Parathyroid adenoma (tissue), 2 donors: ENCODE measurements around the gene ISCU.

Experiments used
- H2AFZ ChIP-seq: fragments of 300-600 bp; sonication (generic); one replicate; pipeline ENCODE4 v1.7.0; 2017; ENCODE audit warnings: antibody characterized with exemption, mild to moderate bottlenecking
- H3K27ac ChIP-seq: fragments of 300-600 bp; sonication (generic); one replicate; pipeline ENCODE4 v1.7.0; 2017
- H3K27me3 ChIP-seq: fragments of 300-600 bp; sonication (generic); one replicate; pipeline ENCODE4 v1.7.0; 2017; ENCODE audit warnings: low read length; ENCODE audit not compliant: control insufficient read depth, insufficient read depth
- H3K36me3 ChIP-seq: fragments of 300-600 bp; sonication (generic); one replicate; pipeline ENCODE4 v1.7.0; 2017; ENCODE audit warnings: low read length; ENCODE audit not compliant: control insufficient read depth, insufficient read depth
- H3K4me1 ChIP-seq: fragments of 300-600 bp; sonication (generic); one replicate; pipeline ENCODE4 v1.7.0; 2017; ENCODE audit warnings: control low read depth
- H3K4me2 ChIP-seq: fragments of 300-600 bp; sonication (generic); one replicate; pipeline ENCODE4 v1.7.0; 2017; ENCODE audit warnings: low read length
- H3K4me3 ChIP-seq: fragments of 300-600 bp; sonication (generic); one replicate; pipeline ENCODE4 v1.7.0; 2017; ENCODE audit warnings: low read depth, low read length
- H3K79me2 ChIP-seq: fragments of 300-600 bp; sonication (generic); one replicate; pipeline ENCODE4 v1.7.0; 2017; ENCODE audit warnings: control low read depth
- H3K9ac ChIP-seq: fragments of 300-600 bp; sonication (generic); one replicate; pipeline ENCODE4 v1.7.0; 2017; ENCODE audit warnings: mild to moderate bottlenecking
- H3K9me3 ChIP-seq: fragments of 300-600 bp; sonication (generic); one replicate; pipeline ENCODE4 v1.7.0; 2017; ENCODE audit warnings: low read length; ENCODE audit not compliant: control insufficient read depth
- TF ChIP-seq, protein P1 (sequence below): fragments of 300-600 bp; sonication (generic); IDR thresholded peaks from one replicate; pipeline ENCODE4 v1.7.0; 2017; ENCODE audit warnings: antibody characterized with exemption, mild to moderate bottlenecking
- donor health status: primary hyperparathyroidism.

The ISCU gene

DNA sequence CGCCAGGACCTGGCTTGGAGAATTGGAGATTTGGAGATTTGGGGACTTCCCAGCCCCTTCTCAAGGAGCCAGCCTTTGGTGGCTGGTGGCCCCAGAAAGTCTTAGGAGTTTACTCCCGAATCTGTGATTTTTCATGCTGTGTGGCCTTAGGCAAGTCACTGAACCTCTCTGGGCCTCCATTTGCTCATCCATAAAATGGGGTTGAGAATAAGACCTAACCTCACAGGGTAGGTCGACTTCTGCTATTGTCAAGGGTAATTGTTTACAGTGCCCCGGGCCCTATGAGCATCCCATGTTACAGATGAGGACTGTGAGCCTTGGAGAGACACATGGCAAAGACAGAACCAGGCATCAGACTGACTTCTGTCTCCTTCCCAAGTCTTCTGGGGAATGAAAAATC is 51.6 kb downstream of the ISCU start:
- Histone ChIP-seq H3K36me3 (no peaks in the 10 kb centered on the region), H3K9ac (no peak overlapping the region)
- TF ChIP-seq, protein P1, sequence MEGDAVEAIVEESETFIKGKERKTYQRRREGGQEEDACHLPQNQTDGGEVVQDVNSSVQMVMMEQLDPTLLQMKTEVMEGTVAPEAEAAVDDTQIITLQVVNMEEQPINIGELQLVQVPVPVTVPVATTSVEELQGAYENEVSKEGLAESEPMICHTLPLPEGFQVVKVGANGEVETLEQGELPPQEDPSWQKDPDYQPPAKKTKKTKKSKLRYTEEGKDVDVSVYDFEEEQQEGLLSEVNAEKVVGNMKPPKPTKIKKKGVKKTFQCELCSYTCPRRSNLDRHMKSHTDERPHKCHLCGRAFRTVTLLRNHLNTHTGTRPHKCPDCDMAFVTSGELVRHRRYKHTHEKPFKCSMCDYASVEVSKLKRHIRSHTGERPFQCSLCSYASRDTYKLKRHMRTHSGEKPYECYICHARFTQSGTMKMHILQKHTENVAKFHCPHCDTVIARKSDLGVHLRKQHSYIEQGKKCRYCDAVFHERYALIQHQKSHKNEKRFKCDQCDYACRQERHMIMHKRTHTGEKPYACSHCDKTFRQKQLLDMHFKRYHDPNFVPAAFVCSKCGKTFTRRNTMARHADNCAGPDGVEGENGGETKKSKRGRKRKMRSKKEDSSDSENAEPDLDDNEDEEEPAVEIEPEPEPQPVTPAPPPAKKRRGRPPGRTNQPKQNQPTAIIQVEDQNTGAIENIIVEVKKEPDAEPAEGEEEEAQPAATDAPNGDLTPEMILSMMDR, result no peak

DNA sequence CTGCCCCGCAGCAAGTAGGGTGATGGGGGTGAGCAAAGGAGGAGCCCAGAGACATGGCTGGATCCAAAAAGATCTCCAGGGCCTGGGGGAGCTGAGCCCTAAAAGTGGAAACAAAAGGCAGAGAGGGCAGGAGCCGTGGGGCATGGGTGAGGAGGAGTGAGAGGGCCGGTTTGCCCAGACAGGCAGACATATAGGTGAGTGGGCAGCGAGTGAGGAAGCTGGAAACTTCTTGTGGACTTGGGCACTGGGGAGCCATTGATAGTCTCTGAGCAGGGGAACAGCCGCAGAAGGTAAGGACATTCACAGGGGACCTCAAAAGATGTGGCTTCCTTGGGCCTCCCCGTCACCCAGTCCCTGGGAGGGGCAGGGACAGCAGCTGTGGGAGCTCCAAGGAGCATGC is 52.2 kb downstream of the ISCU start:
- Histone ChIP-seq H2AFZ (no peak overlapping the region), H3K4me2 (no peak overlapping the region), H3K79me2 (no peaks in the 10 kb centered on the region), H3K9ac (no peak overlapping the region), H3K4me1 (peaks cover 5% of the 10 kb centered on the region), H3K9me3 (no peaks in the 10 kb centered on the region), H3K27ac (no peak overlapping the region), H3K36me3 (no peaks in the 10 kb centered on the region), H3K27me3 (no peaks in the 10 kb centered on the region), H3K4me3 (no peak overlapping the region)
- TF ChIP-seq, protein P1, result no peak

More for the DNA sequence above, 51.6 kb downstream of the ISCU start:
- Histone ChIP-seq H3K27ac (no peak overlapping the region), H3K79me2 (no peaks in the 10 kb centered on the region), H3K9me3 (no peaks in the 10 kb centered on the region), H3K27me3 (no peaks in the 10 kb centered on the region), H2AFZ (no peak overlapping the region), H3K4me1 (peaks cover 5% of the 10 kb centered on the region), H3K4me3 (no peak overlapping the region), H3K4me2 (no peak overlapping the region)

DNA sequence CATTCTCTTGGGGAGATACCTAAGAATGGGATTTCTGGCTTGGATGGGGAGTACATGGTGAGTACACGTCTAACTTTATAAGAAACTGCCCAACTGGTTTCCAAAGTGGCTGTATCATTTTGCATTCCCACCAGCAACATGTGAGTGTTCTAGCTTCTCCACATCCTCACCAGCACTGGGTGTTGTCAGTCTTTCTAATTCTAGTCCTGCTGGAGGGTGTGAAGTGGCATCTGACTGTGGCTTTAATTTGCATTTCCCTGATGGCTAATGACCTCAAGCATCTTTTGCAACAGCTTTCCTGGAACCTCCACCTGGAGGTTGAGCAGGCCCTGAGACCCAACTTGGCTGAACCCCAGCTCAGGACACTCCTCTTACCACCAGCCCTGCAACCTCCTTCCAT is 53.5 kb downstream of the ISCU start:
- Histone ChIP-seq H3K79me2 (no peaks in the 10 kb centered on the region), H3K4me2 (no peak overlapping the region), H3K9ac (no peak overlapping the region), H3K36me3 (no peaks in the 10 kb centered on the region), H3K4me3 (no peak overlapping the region), H3K9me3 (no peaks in the 10 kb centered on the region), H3K27me3 (no peaks in the 10 kb centered on the region), H2AFZ (no peak overlapping the region), H3K4me1 (peaks cover 5% of the 10 kb centered on the region), H3K27ac (no peak overlapping the region)
- TF ChIP-seq, protein P1, result no peak

DNA sequence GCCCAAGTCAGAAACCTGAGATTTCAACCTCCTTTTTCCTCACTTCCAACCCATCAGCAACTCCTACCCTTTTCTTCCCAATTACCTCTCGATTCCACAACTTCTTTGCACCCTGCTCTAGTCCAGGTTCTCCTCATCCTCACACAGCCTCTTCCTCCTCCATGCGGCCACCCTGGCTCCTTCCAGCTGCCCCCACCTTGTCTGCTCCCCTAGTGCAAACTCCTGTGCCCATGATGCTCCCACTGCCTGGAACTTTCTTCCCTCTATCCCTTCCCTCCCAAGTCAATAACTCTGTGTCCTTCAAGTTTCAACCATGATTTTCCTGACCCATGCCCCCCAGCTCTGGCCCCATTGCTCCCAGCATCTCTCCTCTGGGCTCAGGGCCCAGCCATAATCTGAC is 54.0 kb downstream of the ISCU start:
- TF ChIP-seq, protein P1, result no peak
- Histone ChIP-seq H3K27ac (no peak overlapping the region), H3K4me3 (no peak overlapping the region), H3K27me3 (no peaks in the 10 kb centered on the region), H3K36me3 (no peaks in the 10 kb centered on the region), H3K4me2 (no peak overlapping the region), H2AFZ (no peak overlapping the region), H3K9me3 (no peaks in the 10 kb centered on the region), H3K9ac (no peak overlapping the region), H3K4me1 (peaks cover 5% of the 10 kb centered on the region), H3K79me2 (no peaks in the 10 kb centered on the region)

DNA sequence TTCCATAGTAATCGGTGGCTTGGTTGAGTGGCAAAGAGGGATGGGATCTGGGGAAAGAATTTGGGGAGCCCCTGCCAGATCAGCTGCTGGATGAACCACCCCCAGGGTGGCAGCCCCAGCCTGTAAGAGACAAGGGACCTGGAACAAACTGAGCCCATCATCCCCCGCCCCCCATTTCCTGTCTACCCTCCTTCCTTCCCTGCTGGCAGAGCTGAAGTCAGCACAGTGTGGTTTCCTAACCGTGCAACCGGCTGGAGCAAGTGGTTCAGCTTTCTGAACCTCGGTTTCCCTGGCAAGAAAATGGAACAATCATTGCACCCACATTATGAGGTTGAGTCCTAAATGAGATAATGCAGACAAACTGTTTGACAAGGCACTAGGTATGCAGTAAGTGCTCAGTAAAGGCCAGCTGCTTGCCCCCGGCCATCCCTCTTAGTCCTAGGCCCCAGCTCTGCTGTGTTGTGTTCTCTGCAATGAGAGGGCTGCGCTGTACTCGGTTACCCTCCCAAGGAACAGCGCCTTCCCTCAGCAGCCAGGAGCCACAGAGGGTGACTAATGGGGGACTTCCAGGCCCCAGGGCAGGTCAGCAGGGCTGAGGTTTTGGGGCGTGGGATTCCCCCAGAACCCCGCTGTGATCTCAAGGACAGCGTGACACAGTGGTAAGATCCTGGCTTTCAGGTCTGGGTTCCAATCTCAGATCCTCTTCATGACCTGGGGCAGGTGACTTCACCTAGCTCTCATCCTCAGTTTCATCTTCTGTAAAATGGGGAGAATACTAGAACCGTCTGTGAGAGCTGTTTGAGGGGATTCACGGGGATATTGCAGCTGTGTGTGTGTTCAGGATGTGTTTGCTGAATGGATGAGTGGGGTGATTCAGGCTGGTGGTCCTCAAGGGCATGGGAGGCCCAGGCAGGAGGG is 54.8 kb downstream of the ISCU start:
- Histone ChIP-seq H3K27me3 (no peaks in the 10 kb centered on the region), H3K36me3 (no peaks in the 10 kb centered on the region), H3K27ac (no peak overlapping the region), H3K4me2 (no peak overlapping the region), H3K9ac (no peak overlapping the region), H3K9me3 (no peaks in the 10 kb centered on the region), H2AFZ (no peak overlapping the region), H3K4me3 (no peak overlapping the region), H3K79me2 (no peaks in the 10 kb centered on the region), H3K4me1 (peaks cover 5% of the 10 kb centered on the region)
- TF ChIP-seq, protein P1, result no peak
